ENCODE results near the gene RTN4R.

RTN4R gene

DNA sequence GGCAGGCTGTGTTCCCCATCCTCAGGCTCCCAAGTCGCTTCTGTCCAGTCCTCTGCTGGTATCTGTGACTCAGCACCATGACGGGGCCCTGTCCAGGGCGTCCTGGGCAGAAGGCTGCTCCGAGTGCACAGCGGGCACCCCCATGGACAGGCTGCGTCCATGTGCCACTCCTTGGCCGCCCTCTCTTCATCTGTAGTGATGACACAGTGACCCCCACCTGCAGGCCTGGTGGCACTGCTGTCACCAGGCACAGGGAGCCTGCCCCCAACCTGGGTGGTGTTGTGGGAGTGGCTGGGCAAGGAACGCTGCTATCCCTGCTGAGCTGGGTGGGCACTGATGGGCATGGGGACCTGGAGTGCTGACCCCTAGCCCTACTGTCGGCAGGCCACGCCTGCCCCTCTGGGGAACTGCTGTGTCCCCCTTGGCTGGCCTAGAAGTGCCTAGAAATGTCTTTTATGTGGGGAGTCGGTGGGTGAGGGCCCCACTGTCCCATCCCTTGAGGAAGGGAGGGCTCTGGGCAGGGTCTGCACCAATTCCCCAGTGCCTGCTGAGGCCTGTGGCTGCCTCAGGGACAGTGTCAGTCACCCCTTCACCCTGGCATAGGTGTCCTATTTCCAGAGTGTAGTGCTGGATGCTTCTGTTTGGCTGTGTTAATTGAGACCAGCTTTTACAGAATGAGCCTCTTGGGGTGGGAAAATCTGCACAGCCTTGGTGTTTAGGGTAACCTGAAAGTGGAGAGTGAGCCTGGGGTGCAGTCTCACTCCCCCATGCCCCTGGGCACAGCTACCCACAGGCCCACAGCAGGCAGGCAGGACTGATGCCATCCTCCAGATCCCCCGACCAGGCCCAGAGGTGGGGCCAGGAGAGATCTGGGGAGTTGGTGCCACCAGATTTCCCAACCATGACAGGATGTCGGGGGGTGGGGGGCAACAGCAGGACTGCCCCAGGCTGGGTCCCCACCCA lies 34.5 kb downstream of the RTN4R start:
- CTCF ChIA-PET: interaction anchor here (1.0 kb wide), 1 partner anchor 25 kb away, joined by 3 read pairs; no protein-coding TSS in a partner anchor
- H3K9me3 ChIP-seq (ENCODE audit: control insufficient read depth, insufficient read depth, low read depth, low read length): no peaks in the 10 kb centered on the region
- no peak overlapping the region for H3K27ac ChIP-seq (ENCODE audit: extremely low read depth, low read depth, low read length)
- no peak overlapping the region for H3K4me3 ChIP-seq (ENCODE audit: low read depth, low read length)
- POLR2A ChIA-PET: no interaction called here
- H3K36me3 ChIP-seq (ENCODE audit: control insufficient read depth in 2 of 2, insufficient read depth in 1 of 2, low read length in 2 of 2): no peaks in the 10 kb centered on the region
- TF ChIP-seq, protein P1, sequence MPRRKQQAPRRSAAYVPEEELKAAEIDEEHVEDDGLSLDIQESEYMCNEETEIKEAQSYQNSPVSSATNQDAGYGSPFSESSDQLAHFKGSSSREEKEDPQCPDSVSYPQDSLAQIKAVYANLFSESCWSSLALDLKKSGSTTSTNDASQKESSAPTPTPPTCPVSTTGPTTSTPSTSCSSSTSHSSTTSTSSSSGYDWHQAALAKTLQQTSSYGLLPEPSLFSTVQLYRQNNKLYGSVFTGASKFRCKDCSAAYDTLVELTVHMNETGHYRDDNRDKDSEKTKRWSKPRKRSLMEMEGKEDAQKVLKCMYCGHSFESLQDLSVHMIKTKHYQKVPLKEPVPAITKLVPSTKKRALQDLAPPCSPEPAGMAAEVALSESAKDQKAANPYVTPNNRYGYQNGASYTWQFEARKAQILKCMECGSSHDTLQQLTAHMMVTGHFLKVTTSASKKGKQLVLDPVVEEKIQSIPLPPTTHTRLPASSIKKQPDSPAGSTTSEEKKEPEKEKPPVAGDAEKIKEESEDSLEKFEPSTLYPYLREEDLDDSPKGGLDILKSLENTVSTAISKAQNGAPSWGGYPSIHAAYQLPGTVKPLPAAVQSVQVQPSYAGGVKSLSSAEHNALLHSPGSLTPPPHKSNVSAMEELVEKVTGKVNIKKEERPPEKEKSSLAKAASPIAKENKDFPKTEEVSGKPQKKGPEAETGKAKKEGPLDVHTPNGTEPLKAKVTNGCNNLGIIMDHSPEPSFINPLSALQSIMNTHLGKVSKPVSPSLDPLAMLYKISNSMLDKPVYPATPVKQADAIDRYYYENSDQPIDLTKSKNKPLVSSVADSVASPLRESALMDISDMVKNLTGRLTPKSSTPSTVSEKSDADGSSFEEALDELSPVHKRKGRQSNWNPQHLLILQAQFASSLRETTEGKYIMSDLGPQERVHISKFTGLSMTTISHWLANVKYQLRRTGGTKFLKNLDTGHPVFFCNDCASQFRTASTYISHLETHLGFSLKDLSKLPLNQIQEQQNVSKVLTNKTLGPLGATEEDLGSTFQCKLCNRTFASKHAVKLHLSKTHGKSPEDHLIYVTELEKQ (tag by site-specific recombination; IDR thresholded peaks at IDR 0.05; ENCODE audit: borderline replicate concordance): no peak
- TF ChIP-seq FEZF1 (tag by site-specific recombination; IDR thresholded peaks at IDR 0.05) (no peak), ZNF654 (tag by site-specific recombination; IDR thresholded peaks at IDR 0.05; ENCODE audit: low read depth) (no peak), PATZ1 (tag by site-specific recombination; IDR thresholded peaks at IDR 0.05) (no peak), ZNF76 (tag by site-specific recombination; IDR thresholded peaks at IDR 0.05; ENCODE audit: borderline replicate concordance, low read depth) (no peak), ZNF488 (tag by site-specific recombination; IDR thresholded peaks at IDR 0.05) (no peak), HIC1 (tag by site-specific recombination; IDR thresholded peaks at IDR 0.05) (no peak), ZNF658 (tag by site-specific recombination; IDR thresholded peaks at IDR 0.05) (no peak), KLF8 (tag by site-specific recombination; IDR thresholded peaks at IDR 0.05) (no peak), ZNF747 (tag by site-specific recombination; IDR thresholded peaks at IDR 0.05) (no peak), ZNF501 (tag by site-specific recombination; IDR thresholded peaks at IDR 0.05) (no peak), ZNF664 (tag by site-specific recombination; IDR thresholded peaks at IDR 0.05) (no peak), ZNF138 (tag by site-specific recombination; IDR thresholded peaks at IDR 0.05; ENCODE audit: borderline replicate concordance) (no peak), ZNF16 (tag by site-specific recombination; IDR thresholded peaks at IDR 0.05; ENCODE audit: low read depth) (no peak), ZNF175 (tag by site-specific recombination; IDR thresholded peaks at IDR 0.05) (no peak), ZBTB48 (tag by site-specific recombination; IDR thresholded peaks at IDR 0.05) (no peak), ZNF621 (tag by site-specific recombination; IDR thresholded peaks at IDR 0.05) (no peak)
- TF ChIP-seq, protein P2, sequence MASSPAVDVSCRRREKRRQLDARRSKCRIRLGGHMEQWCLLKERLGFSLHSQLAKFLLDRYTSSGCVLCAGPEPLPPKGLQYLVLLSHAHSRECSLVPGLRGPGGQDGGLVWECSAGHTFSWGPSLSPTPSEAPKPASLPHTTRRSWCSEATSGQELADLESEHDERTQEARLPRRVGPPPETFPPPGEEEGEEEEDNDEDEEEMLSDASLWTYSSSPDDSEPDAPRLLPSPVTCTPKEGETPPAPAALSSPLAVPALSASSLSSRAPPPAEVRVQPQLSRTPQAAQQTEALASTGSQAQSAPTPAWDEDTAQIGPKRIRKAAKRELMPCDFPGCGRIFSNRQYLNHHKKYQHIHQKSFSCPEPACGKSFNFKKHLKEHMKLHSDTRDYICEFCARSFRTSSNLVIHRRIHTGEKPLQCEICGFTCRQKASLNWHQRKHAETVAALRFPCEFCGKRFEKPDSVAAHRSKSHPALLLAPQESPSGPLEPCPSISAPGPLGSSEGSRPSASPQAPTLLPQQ (tag by site-specific recombination; IDR thresholded peaks at IDR 0.05): no peak
- H3K4me1 ChIP-seq (ENCODE audit: control insufficient read depth, insufficient read depth, low read length): peaks cover 3% of the 10 kb centered on the region; the same call in 1 of the 2 replicates

All from HEK293 (cell line).